ENCODE data around the gene PPP1R1A. TPM values are rescaled to one million over a fixed set of nuclear protein-coding genes. Genes with fewer than 3 reads are reported as not detected.

Gene PPP1R1A
- total RNA-seq, 2 donors from 2014 or later = 12.5 to 16.1 TPM

GRCh38 chr12:54592316-54592715 is 3.9 kb upstream of the PPP1R1A start:
- H3K36me3 ChIP-seq (ENCODE audit: control insufficient read depth, insufficient read depth, low read length) = no peaks in the 10 kb centered on the region
- H3K4me3 ChIP-seq (ENCODE audit: low read length) = no peak overlapping the region
- H3K4me3 Mint-ChIP-seq = no peak overlapping the region
- H3K4me1 Mint-ChIP-seq = peaks cover 50% of the 10 kb centered on the region
- 84 to 100% methylated on average over 2 of the region's 2 CpGs for WGBS, 2 experiments (ENCODE audit: insufficient coverage in 1 of 2, insufficient read length in 1 of 2)
- no peaks in the 10 kb centered on the region for H3K36me3 Mint-ChIP-seq (ENCODE audit: low read depth)
- H3K27me3 Mint-ChIP-seq (ENCODE audit: insufficient read depth) = peaks cover 82% of the 10 kb centered on the region
- H3K4me1 ChIP-seq (ENCODE audit: control insufficient read depth, insufficient read depth, low read length) = peaks cover 8% of the 10 kb centered on the region
- H3K9me3 ChIP-seq (ENCODE audit: control insufficient read depth, low read length) = no peaks in the 10 kb centered on the region
- no peaks in the 10 kb centered on the region for H3K9me3 Mint-ChIP-seq
- no peak overlapping the region for H3K27ac Mint-ChIP-seq
- no peak overlapping the region for H3K27ac ChIP-seq (ENCODE audit: low read depth, low read length)
- TF ChIP-seq CTCF (conservative IDR thresholded peaks at IDR 0.05) = no peak
- H3K27me3 ChIP-seq (ENCODE audit: control insufficient read depth, insufficient read depth, low read length, poor library complexity, severe bottlenecking) = peaks cover 58% of the 10 kb centered on the region
- DNase-seq = no peak
- no peak overlapping the region for H3K9ac ChIP-seq (ENCODE audit: extremely low read depth, low read length, poor library complexity, severe bottlenecking)

- H3K27ac ChIP-seq (ENCODE audit: low read depth, low read length) = no peak overlapping the region
- H3K9ac ChIP-seq (ENCODE audit: extremely low read depth, low read length, poor library complexity, severe bottlenecking) = no peak overlapping the region
- 71 to 94% methylated on average over 2 to 6 of the region's 7 CpGs for WGBS, 2 experiments (ENCODE audit: insufficient coverage in 1 of 2, insufficient read length in 1 of 2)
- H3K27me3 ChIP-seq (ENCODE audit: control insufficient read depth, insufficient read depth, low read length, poor library complexity, severe bottlenecking) = peaks cover 70% of the 10 kb centered on the region
- H3K27me3 Mint-ChIP-seq (ENCODE audit: insufficient read depth) = peaks cover 87% of the 10 kb centered on the region
- no peak for DNase-seq
- peaks cover 8% of the 10 kb centered on the region for H3K4me1 ChIP-seq (ENCODE audit: control insufficient read depth, insufficient read depth, low read length)
- H3K27ac Mint-ChIP-seq = no peak overlapping the region
- H3K4me1 Mint-ChIP-seq = peaks cover 51% of the 10 kb centered on the region
- TF ChIP-seq CTCF (conservative IDR thresholded peaks at IDR 0.05) = no peak
- no peak overlapping the region for H3K4me3 ChIP-seq (ENCODE audit: low read length)
- H3K9me3 Mint-ChIP-seq = no peaks in the 10 kb centered on the region
- H3K36me3 Mint-ChIP-seq (ENCODE audit: low read depth) = no peaks in the 10 kb centered on the region
- H3K36me3 ChIP-seq (ENCODE audit: control insufficient read depth, insufficient read depth, low read length) = no peaks in the 10 kb centered on the region
- H3K9me3 ChIP-seq (ENCODE audit: control insufficient read depth, low read length) = no peaks in the 10 kb centered on the region
- no peak overlapping the region for H3K4me3 Mint-ChIP-seq
These were observed 2.6 kb upstream of the PPP1R1A start for GRCh38 chr12:54590978-54591591.

GRCh38 chr12:54589964-54590363 is 1.5 kb upstream of the PPP1R1A start:
- peaks cover 8% of the 10 kb centered on the region for H3K4me1 ChIP-seq (ENCODE audit: control insufficient read depth, insufficient read depth, low read length)
- no peaks in the 10 kb centered on the region for H3K9me3 ChIP-seq (ENCODE audit: control insufficient read depth, low read length)
- WGBS, 2 experiments (ENCODE audit: insufficient coverage in 1 of 2, insufficient read length in 1 of 2) = 80% methylated on average over 5 of the region's 5 CpGs; no CpG with 5 or more reads in 1 of the 2 experiments
- Mint-ChIP-seq H3K36me3 (ENCODE audit: low read depth) (no peaks in the 10 kb centered on the region), H3K4me3 (peak overlapping the region; percentile 64), H3K27me3 (ENCODE audit: insufficient read depth) (peaks cover 86% of the 10 kb centered on the region), H3K9me3 (no peaks in the 10 kb centered on the region), H3K27ac (no peak overlapping the region), H3K4me1 (peaks cover 51% of the 10 kb centered on the region)
- DNase-seq = peak; percentile 68
- H3K27me3 ChIP-seq (ENCODE audit: control insufficient read depth, insufficient read depth, low read length, poor library complexity, severe bottlenecking) = peaks cover 66% of the 10 kb centered on the region
- H3K36me3 ChIP-seq (ENCODE audit: control insufficient read depth, insufficient read depth, low read length) = no peaks in the 10 kb centered on the region
- no peak for TF ChIP-seq CTCF (conservative IDR thresholded peaks at IDR 0.05)
- no peak overlapping the region for H3K27ac ChIP-seq (ENCODE audit: low read depth, low read length)
- no peak overlapping the region for H3K9ac ChIP-seq (ENCODE audit: extremely low read depth, low read length, poor library complexity, severe bottlenecking)
- no peak overlapping the region for H3K4me3 ChIP-seq (ENCODE audit: low read length)
